ENCODE measurements around the gene ADARB2.

The ADARB2 gene

DNA sequence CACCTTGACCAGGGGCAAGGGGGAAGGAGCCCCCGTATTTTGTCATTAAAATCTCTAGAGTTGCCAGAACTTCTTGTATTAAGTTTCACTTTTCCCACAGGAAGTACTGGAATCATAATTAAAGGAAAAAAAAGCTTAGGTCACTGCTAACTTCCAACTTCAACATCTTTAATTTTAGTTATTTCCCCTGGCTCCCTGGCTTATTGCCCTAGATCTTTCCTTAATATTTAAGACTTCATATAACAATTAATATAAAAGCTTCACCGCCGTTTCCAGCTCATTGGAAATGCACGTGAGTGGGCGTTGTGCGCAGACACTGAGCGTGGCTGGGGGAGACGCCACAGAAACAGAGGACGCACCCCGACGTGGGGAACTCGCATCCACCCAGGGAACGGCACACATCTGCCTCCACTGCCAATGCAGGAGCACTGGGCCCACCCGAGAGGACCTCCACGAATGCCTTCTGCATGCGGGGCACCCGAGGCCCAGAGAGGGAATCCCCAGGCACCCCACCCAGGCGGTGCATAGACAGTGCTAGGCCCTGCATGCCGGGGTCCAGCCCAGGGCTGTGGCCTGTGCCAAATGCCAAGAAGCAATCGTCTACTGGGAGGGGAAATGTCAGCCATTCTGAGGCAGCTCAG, 72.2 kb downstream of the ADARB2 start:
- Mint-ChIP-seq H3K4me3 (no peak overlapping the region), H3K27ac (no peak overlapping the region), H3K4me1 (peaks cover 10% of the 10 kb centered on the region), H3K36me3 (no peaks in the 10 kb centered on the region), H3K9me3 (no peaks in the 10 kb centered on the region)
- DNase-seq (ENCODE audit: low spot score in 2 of 2) (no peak), ATAC-seq (no peak)

DNA sequence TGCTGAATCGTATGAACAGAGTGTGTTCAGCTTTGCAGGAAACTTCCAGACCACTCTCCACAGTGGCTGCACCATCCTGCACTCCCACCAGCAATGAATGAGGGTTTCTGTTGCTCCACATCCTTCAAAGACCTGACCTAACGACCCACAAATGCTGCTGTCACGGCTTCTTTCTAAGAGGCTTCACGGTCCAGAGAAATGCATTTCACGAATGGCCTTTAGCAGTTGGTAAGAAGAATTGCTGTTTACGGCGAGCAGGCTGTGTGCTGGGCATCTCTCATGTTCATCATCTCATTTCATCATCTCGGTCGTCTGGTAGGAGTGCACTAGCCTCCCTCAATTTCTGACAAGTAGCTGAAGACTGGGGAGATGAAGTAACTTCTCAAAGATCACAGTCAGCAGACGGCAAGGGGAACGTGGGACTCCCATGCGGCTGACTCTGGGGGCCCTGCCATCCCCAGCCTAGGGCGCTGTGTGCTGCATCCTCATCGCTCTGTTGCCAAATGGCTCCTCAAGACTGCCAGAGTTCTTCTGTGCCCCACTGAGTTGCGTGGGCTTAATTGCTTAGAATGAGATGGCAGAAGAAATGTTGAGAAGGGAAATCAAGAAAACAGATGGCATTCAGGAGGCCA, 72.9 kb downstream of the ADARB2 start:
- DNase-seq (ENCODE audit: low spot score in 2 of 2) (no peak), ATAC-seq (no peak)
- Mint-ChIP-seq H3K4me1 (peaks cover 10% of the 10 kb centered on the region), H3K9me3 (no peaks in the 10 kb centered on the region), H3K27ac (no peak overlapping the region), H3K36me3 (no peaks in the 10 kb centered on the region), H3K4me3 (no peak overlapping the region)

DNA sequence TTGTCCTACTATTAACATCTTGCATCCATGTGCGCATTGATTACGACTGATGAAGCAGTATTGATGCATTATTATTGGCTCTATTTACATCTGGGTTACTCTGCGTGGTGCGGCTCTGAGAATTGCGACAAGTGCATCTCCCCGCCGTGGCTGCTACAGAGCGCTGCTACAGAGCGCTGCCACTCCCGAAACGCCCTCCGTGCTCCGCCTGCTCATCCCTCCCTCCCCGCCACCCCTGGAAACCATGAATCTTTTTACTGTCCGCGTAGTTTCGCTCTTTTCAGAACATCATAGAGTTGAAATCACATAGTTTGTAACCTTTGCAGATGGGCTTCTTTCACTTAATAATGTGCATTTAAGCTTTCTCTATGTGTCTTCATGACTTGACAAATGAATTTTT, 74.1 kb downstream of the ADARB2 start:
- H3K4me1 Mint-ChIP-seq, result peaks cover 13% of the 10 kb centered on the region
- H3K9me3 Mint-ChIP-seq, result no peaks in the 10 kb centered on the region
- ATAC-seq (no peak), DNase-seq (ENCODE audit: low spot score in 2 of 2) (no peak)
- H3K27ac Mint-ChIP-seq, result no peak overlapping the region
- no peaks in the 10 kb centered on the region for H3K36me3 Mint-ChIP-seq
- H3K4me3 Mint-ChIP-seq, result no peak overlapping the region

DNA sequence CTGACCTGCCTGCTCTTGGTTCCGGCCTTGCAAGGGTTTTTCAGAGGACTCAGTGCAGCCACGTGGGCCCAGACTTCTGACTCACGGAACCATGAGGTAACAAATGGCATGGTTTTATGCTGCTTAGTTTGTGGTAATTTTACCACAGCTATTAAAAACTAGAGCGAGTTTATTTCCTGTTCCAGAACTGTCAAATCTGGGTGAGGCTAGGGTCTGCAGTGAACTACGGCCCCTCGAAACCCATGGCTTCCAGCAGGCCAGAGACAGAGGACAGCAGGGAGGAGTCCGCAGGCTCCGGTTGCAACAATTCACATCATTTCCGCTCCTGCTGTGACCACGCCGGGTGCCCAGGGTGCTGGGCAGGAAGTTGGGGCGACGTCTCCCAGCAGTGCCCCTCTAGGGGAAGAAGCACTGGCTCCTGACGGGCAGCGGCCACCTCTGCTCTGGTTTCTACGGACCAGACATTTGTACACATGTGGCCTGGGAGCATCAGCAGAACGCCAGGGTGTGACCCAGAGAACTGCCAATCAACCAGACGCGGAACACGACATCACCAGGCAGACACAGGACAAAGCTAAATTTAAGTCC, 74.8 kb downstream of the ADARB2 start:
- Mint-ChIP-seq H3K4me3 (peak overlapping the region; percentile 8), H3K9me3 (no peaks in the 10 kb centered on the region), H3K27ac (peak overlapping the region; percentile 38), H3K36me3 (no peaks in the 10 kb centered on the region), H3K4me1 (peaks cover 20% of the 10 kb centered on the region)
- ATAC-seq (peak; percentile 78), DNase-seq (ENCODE audit: low spot score in 2 of 2) (no peak)

DNA sequence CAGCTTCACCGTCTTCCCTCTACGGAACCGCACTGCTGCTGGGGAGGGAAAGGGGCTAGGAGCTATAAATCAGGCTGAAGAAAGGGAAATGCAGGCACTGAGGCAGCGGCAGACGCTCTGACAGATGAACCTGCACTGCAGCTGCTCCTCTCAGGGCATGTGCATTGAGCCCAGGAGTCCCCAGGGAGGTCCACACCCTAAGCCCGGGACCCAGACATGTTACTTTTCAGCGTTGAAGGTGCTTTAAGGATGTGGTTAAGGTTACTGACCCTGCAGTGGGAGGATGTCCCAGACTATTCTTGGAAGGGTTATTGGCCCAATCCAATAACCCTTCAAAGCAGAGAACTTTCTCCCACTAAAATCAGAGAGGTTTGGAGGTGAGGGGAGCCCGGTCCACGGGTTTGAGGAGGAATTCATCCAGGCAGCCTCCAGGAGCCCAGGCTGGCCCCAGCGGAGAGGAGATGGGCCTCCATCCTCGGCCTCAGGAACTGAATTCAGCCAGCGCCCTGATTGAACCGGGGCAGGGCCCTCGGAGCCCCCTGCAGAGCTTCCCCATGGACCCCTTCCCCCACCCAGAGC, 75.4 kb downstream of the ADARB2 start:
- no peak for ATAC-seq
- DNase-seq (ENCODE audit: low spot score in 2 of 2), result no peak
- Mint-ChIP-seq H3K4me3 (no peak overlapping the region), H3K36me3 (no peaks in the 10 kb centered on the region), H3K9me3 (no peaks in the 10 kb centered on the region), H3K27ac (peak overlapping the region; percentile 38), H3K4me1 (peaks cover 21% of the 10 kb centered on the region)

DNA sequence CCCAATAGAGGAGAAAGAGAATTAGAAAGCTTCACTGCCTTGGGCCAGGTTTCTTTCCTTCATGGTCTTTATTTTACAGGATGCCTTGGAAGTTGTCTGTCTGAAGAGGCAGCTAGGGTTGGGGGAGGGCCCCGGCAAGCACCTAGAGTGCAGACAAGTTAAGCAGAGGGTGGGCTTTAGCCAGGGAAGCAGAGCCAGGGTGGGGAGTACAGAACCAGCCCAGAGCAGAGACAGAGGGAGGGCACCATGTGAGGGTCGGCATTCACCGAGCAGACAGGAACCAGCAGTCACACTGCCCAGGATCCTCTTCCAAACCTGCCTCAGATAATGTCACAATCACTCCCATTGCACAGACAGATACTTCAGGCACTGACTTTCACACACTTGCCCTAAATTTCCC, 75.9 kb downstream of the ADARB2 start:
- H3K4me1 Mint-ChIP-seq, result peaks cover 21% of the 10 kb centered on the region
- ATAC-seq, result no peak
- H3K4me3 Mint-ChIP-seq, result no peak overlapping the region
- no peak for DNase-seq (ENCODE audit: low spot score in 2 of 2)
- no peak overlapping the region for H3K27ac Mint-ChIP-seq
- no peaks in the 10 kb centered on the region for H3K9me3 Mint-ChIP-seq
- H3K36me3 Mint-ChIP-seq, result no peaks in the 10 kb centered on the region

DNA sequence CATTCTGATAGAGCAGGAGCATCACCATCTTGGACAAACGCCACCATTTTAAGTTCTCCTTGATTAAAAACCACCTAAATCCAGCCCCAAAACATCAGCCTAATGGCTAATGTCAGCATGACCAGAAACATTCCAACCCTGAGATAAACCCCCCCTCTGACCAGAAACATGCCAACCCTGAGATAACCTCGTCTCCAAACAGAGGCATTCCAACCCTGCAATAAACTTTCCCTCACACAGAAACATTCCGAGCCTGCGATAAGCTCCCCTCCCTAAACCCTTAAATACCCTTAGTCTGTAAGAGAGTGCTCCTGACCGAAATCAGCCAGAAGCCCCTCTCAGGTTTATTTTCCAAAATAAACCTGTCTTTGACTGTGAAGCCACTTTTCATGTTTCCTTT, 76.5 kb downstream of the ADARB2 start:
- Mint-ChIP-seq H3K36me3 (no peaks in the 10 kb centered on the region), H3K27ac (no peak overlapping the region), H3K9me3 (no peaks in the 10 kb centered on the region), H3K4me1 (peaks cover 21% of the 10 kb centered on the region), H3K4me3 (no peak overlapping the region)
- DNase-seq (ENCODE audit: low spot score in 2 of 2), result no peak
- no peak for ATAC-seq

DNA sequence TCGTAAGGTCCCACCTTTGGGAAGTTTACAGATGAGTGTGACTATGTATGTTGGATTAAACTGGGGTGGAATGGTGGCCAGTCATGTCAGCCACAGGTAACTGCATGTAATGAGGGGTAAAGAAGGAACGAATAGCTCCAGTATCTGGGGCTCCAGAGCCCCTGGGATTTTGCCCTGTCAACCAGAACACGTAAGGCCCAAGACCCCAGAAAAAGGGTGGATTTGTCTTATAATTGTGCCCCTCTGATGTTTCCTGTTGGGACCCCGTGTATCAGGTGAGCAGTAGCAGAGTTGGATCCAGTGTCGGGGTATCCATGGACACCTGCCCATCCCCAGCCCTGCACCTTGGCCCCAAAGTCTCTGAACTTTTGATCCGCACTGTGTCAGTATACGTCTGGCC, 76.9 kb downstream of the ADARB2 start:
- ATAC-seq (no peak), DNase-seq (ENCODE audit: low spot score in 2 of 2) (no peak)
- Mint-ChIP-seq H3K27ac (no peak overlapping the region), H3K9me3 (no peaks in the 10 kb centered on the region), H3K4me3 (no peak overlapping the region), H3K36me3 (no peaks in the 10 kb centered on the region), H3K4me1 (peaks cover 21% of the 10 kb centered on the region)

DNA sequence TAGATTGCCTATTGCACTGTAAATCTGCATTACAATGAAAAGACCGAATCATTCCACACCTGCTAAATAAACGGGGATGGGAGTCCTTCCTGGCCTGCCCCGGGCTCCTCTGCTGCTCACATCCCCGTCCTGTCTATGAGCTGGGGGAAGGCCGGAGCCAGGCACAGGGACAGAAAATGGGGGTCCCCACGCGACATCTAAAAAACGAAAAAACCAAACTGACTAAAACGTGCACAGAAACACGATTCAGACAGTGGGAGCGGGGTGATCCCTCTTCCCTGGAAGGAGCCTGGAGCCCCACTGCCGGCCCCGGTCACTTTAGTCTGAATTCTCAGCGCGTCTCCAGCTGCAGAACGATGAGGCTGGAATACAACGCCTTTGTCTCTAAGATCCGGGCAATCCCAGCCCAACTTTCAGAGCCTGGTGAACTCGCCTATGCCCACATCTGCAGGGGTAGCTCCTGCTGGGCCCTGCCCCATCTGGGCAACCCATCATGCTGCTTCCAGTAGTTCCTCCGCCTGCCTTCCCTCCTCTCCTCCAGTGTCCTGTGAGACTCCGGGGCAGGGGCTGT, 78.0 kb downstream of the ADARB2 start:
- ATAC-seq, result no peak

DNA sequence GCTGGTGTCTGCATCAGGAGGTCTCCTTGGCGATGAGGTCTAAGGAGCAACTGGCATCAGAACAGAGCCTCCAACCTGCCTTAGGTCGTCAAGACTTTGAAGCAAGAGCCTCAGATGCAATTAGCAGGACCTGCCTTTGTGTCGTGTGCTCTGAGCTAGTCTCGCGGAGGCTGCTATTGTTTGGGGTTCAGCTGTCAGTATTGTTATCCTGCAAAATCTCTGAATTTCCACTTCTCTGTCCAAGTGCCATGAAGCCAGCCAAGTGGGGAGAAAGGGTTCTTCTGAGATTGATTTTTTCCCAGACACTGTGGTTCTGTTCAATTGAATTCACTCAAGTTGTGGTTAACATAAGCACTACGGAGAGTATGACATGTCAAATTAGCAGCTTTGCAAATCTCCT, 78.7 kb downstream of the ADARB2 start:
- no peaks in the 10 kb centered on the region for H3K36me3 Mint-ChIP-seq
- ATAC-seq (no peak), DNase-seq (ENCODE audit: low spot score in 2 of 2) (no peak)
- H3K27ac Mint-ChIP-seq, result no peak overlapping the region
- no peaks in the 10 kb centered on the region for H3K9me3 Mint-ChIP-seq
- H3K4me3 Mint-ChIP-seq, result no peak overlapping the region
- peaks cover 21% of the 10 kb centered on the region for H3K4me1 Mint-ChIP-seq

More for the DNA sequence above, 78.0 kb downstream of the ADARB2 start:
- Mint-ChIP-seq H3K4me3 (no peak overlapping the region), H3K4me1 (peaks cover 21% of the 10 kb centered on the region), H3K9me3 (no peaks in the 10 kb centered on the region), H3K27ac (no peak overlapping the region), H3K36me3 (no peaks in the 10 kb centered on the region)
- DNase-seq (ENCODE audit: low spot score in 2 of 2), result no peak

DNA sequence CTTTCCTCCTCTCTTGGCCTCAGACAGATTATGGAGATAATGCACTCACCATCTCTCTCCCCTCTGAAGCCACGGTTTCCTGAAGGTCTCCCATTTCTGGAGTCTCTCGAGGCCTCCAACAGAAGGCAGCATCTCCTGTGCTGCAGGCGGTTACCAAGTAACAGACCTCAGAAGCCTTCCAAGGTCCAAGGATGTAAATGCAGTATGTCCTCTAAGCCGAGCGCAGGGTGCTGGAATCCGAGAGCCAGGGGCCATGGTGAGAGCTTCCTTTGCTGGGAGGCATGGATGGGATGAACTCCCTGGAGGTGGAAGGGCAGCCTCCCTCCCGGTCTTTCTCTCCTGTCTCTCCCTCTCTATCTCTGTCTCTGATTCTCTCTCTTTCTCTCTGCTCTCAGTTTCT, 79.8 kb downstream of the ADARB2 start:
- H3K27ac Mint-ChIP-seq, result no peak overlapping the region
- H3K36me3 Mint-ChIP-seq, result no peaks in the 10 kb centered on the region
- H3K4me3 Mint-ChIP-seq, result no peak overlapping the region
- DNase-seq (ENCODE audit: low spot score in 2 of 2), result no peak
- peaks cover 21% of the 10 kb centered on the region for H3K4me1 Mint-ChIP-seq
- H3K9me3 Mint-ChIP-seq, result no peaks in the 10 kb centered on the region
- ATAC-seq, result no peak

DNA sequence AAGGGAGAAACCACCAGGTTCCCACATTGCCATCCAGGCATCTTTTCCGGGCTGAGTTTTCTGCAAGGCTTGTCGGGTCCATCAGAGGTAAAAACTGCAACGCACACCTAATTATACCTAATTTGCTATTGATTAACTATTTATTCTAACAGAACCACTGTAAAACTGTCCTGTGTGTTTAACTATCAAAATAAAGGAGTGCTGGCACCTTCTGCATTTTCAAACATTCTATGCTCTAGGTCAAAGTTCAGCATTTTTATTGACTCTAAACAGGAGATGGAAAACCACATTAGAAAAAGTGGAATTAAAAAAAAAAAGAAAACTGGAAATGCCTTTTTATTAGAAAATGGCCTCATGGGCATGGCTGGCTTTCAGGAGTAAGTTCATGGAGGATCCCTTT, 82.0 kb downstream of the ADARB2 start:
- Mint-ChIP-seq H3K4me1 (peaks cover 11% of the 10 kb centered on the region), H3K27ac (no peak overlapping the region), H3K9me3 (no peaks in the 10 kb centered on the region), H3K36me3 (no peaks in the 10 kb centered on the region), H3K4me3 (no peak overlapping the region)
- no peak for DNase-seq (ENCODE audit: low spot score in 2 of 2)
- ATAC-seq, result no peak

DNA sequence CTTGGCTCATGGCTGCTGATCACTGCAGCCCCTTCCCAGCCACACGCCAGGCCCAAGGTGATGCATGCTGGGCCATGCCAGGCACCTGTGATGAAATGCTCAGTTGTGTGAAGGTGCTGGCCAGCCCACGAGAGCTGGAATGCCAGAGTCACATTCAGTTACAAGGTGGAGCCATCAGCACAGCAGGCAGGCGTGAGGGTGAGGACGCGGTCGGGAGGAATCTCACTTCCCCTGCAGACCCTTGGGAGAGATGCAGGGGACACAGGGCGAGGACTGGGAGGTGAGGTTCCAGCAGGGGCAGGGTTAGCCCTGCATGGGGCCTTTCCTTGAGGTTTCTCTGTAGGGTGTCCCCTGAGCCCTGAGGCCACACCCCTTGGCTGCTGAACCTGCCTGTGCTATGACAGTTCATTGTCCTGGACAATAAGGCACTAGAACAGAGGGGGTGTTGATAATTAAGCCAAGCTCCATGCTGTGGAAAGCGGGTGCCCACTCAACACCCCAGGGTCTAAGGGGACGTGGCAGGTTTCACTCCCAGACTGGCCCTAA, 82.4 kb downstream of the ADARB2 start:
- Mint-ChIP-seq H3K27ac (no peak overlapping the region), H3K36me3 (no peaks in the 10 kb centered on the region), H3K4me3 (no peak overlapping the region), H3K9me3 (no peaks in the 10 kb centered on the region), H3K4me1 (peaks cover 11% of the 10 kb centered on the region)
- DNase-seq (ENCODE audit: low spot score in 2 of 2) (no peak), ATAC-seq (no peak)

DNA sequence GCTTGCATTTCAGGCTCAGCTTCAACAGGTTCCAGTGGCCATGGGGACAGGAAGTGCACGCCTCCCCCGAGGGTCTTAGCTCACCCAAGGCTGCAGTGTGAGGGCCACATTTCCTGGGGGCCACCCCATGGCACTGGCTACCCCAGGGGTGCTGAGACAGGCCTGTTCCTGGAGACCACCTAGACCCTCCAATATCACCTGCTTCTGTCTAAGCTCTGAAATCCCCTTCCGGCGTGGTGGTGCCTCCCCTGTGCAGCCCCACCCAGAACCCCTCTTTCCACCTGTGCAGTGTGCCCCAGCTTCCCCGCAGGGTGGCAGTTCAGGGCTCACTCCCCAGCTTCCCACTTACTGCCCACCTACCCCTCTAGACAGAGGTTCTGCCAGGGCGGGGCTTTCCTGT, 83.1 kb downstream of the ADARB2 start:
- H3K36me3 Mint-ChIP-seq, result no peaks in the 10 kb centered on the region
- no peak for ATAC-seq

DNA sequence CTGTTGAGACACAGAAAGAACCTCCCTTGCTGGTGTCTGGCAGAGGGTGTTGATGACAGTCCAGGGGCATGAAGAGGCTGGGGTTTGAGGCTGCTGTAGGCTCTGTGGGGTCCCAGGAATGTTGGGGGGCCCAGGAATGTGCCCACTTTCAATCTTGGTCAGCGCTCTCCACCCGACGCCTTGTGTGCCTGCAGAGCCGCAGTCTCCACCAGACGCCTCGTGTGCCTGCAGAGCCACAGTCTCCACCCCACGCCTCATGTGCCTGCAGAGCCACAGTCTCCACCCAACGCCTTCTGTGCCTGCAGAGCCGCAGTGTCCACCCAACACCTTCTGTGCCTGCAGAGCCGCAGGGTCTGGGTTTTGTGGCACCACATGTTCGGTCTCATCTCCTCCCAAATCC, 84.0 kb downstream of the ADARB2 start:
- peaks cover 9% of the 10 kb centered on the region for H3K4me1 Mint-ChIP-seq
- no peaks in the 10 kb centered on the region for H3K9me3 Mint-ChIP-seq
- H3K36me3 Mint-ChIP-seq, result no peaks in the 10 kb centered on the region
- no peak overlapping the region for H3K4me3 Mint-ChIP-seq
- no peak overlapping the region for H3K27ac Mint-ChIP-seq
- no peak for DNase-seq (ENCODE audit: low spot score in 2 of 2)
- no peak for ATAC-seq

More for the DNA sequence above, 83.1 kb downstream of the ADARB2 start:
- H3K27ac Mint-ChIP-seq, result no peak overlapping the region
- no peaks in the 10 kb centered on the region for H3K9me3 Mint-ChIP-seq
- DNase-seq (ENCODE audit: low spot score in 2 of 2), result no peak
- peaks cover 11% of the 10 kb centered on the region for H3K4me1 Mint-ChIP-seq
- H3K4me3 Mint-ChIP-seq, result no peak overlapping the region
